MM.1S (cell line): ENCODE results near the gene SPRR2G.

Experiments
- CTCF ChIP-seq: fragments of 300-600 bp; sonication (generic); IDR thresholded peaks from 2 replicates; pipeline ENCODE4 v1.5.1; 2016; ENCODE audit warnings: antibody characterized with exemption, low read length, mixed read lengths
- EZH2 ChIP-seq: fragments of 300-600 bp; sonication (generic); optimal IDR thresholded peaks from 2 replicates; pipeline ENCODE3; 2017; ENCODE audit warnings: low read depth, mild to moderate bottlenecking, antibody characterized with exemption, low read length, mixed read lengths

- TF ChIP-seq CTCF (no peak), EZH2 (no peak)
Observed at GRCh38 chr1:153178922-153179321, 28.2 kb upstream of the SPRR2G start.
